ENCODE data around the gene SUB1. TPM values are rescaled to one million over a fixed set of nuclear protein-coding genes. Genes with fewer than 3 reads are reported as not detected.

Gene SUB1
- total RNA-seq, 3 donors from 2014 or later, result 152 to 230 (median 201) TPM

DNA sequence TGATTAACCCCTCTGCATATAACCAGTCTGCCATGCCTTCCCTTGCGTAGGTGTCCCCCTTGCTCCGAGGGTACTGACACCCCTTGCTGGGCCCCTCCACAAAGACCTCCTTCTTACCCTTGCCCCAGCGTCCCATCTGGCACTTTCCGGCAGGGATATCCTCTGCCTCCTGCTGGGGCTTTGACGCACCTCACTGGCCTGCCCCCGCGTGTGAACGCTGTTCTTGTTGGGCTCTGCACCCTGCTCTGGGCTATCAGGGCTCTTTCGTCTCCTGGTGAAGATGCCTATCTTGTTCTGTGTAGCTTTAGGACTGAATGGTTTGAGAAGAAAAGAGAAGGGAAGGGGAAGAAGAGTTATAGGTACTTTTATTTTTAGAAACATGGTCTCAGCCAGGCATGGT is 53.0 kb downstream of the SUB1 start:
- no peaks in the 10 kb centered on the region for H3K9me3 ChIP-seq
- no peak for DNase-seq (ENCODE audit: low spot score in 2 of 2)
- TF ChIP-seq POLR2A (IDR thresholded peaks at IDR 0.05) (no peak), POLR2AphosphoS5 (IDR thresholded peaks at IDR 0.05) (no peak)
- no peaks in the 10 kb centered on the region for H3K27me3 ChIP-seq
- H3K36me3 ChIP-seq, result no peaks in the 10 kb centered on the region
- no peak overlapping the region for H3K4me3 ChIP-seq
- no peaks in the 10 kb centered on the region for H3K4me1 ChIP-seq
- intact Hi-C loops (cut with DNase I; ENCODE audit: low total_unique reads), result no loop called here
- no peak overlapping the region for H3K27ac ChIP-seq

DNA sequence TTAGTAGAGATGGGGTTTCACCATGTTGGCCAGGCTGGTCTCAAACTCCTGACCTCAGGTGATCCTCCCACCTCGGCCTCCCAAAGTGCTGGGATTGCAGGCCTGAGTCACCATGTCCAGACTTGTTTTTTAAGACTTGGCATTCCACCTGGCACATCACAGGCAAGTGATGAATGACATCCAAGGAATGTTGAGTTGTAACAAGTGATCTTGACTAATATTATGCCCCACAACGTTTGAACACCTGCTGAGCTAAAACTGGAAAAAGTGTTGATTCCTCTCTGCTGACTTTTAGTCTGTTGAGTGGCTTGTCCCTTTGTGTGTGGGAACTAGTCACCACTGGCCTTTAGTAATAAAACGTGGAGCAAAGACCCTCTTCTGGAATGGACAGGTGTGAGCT is 54.6 kb downstream of the SUB1 start:
- Histone ChIP-seq H3K27me3 (no peaks in the 10 kb centered on the region), H3K4me1 (no peaks in the 10 kb centered on the region), H3K27ac (no peak overlapping the region), H3K4me3 (no peak overlapping the region), H3K9me3 (no peaks in the 10 kb centered on the region), H3K36me3 (no peaks in the 10 kb centered on the region)
- intact Hi-C loops (cut with DNase I; ENCODE audit: low total_unique reads), result no loop called here
- TF ChIP-seq POLR2A (IDR thresholded peaks at IDR 0.05), result no peak
- TF ChIP-seq POLR2AphosphoS5 (IDR thresholded peaks at IDR 0.05), result no peak
- TF ChIP-seq, protein P1, sequence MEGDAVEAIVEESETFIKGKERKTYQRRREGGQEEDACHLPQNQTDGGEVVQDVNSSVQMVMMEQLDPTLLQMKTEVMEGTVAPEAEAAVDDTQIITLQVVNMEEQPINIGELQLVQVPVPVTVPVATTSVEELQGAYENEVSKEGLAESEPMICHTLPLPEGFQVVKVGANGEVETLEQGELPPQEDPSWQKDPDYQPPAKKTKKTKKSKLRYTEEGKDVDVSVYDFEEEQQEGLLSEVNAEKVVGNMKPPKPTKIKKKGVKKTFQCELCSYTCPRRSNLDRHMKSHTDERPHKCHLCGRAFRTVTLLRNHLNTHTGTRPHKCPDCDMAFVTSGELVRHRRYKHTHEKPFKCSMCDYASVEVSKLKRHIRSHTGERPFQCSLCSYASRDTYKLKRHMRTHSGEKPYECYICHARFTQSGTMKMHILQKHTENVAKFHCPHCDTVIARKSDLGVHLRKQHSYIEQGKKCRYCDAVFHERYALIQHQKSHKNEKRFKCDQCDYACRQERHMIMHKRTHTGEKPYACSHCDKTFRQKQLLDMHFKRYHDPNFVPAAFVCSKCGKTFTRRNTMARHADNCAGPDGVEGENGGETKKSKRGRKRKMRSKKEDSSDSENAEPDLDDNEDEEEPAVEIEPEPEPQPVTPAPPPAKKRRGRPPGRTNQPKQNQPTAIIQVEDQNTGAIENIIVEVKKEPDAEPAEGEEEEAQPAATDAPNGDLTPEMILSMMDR (IDR thresholded peaks at IDR 0.05), result no peak
- DNase-seq (ENCODE audit: low spot score in 2 of 2), result no peak

GRCh38 chr5:32642276-32643002 is 57.1 kb downstream of the SUB1 start:
- no peak for DNase-seq (ENCODE audit: low spot score in 2 of 2)
- no peaks in the 10 kb centered on the region for H3K4me1 ChIP-seq
- H3K27me3 ChIP-seq, result no peaks in the 10 kb centered on the region
- no peak overlapping the region for H3K4me3 ChIP-seq
- intact Hi-C loops (cut with DNase I; ENCODE audit: low total_unique reads), result no loop called here
- no peak for TF ChIP-seq POLR2A (IDR thresholded peaks at IDR 0.05)
- H3K9me3 ChIP-seq, result no peaks in the 10 kb centered on the region
- no peak overlapping the region for H3K27ac ChIP-seq
- no peaks in the 10 kb centered on the region for H3K36me3 ChIP-seq

- DNase-seq (ENCODE audit: low spot score in 2 of 2), result no peak
- no peaks in the 10 kb centered on the region for H3K27me3 ChIP-seq
- H3K4me3 ChIP-seq, result no peak overlapping the region
- no peaks in the 10 kb centered on the region for H3K4me1 ChIP-seq
- no peaks in the 10 kb centered on the region for H3K9me3 ChIP-seq
- intact Hi-C loops (cut with DNase I; ENCODE audit: low total_unique reads), result no loop called here
- TF ChIP-seq, protein P1 (IDR thresholded peaks at IDR 0.05), result no peak
- TF ChIP-seq POLR2AphosphoS5 (IDR thresholded peaks at IDR 0.05) (no peak), POLR2A (IDR thresholded peaks at IDR 0.05) (no peak)
- no peak overlapping the region for H3K27ac ChIP-seq
- no peaks in the 10 kb centered on the region for H3K36me3 ChIP-seq
Measured at GRCh38 chr5:32645246-32645645, 59.9 kb downstream of the SUB1 start.

DNA sequence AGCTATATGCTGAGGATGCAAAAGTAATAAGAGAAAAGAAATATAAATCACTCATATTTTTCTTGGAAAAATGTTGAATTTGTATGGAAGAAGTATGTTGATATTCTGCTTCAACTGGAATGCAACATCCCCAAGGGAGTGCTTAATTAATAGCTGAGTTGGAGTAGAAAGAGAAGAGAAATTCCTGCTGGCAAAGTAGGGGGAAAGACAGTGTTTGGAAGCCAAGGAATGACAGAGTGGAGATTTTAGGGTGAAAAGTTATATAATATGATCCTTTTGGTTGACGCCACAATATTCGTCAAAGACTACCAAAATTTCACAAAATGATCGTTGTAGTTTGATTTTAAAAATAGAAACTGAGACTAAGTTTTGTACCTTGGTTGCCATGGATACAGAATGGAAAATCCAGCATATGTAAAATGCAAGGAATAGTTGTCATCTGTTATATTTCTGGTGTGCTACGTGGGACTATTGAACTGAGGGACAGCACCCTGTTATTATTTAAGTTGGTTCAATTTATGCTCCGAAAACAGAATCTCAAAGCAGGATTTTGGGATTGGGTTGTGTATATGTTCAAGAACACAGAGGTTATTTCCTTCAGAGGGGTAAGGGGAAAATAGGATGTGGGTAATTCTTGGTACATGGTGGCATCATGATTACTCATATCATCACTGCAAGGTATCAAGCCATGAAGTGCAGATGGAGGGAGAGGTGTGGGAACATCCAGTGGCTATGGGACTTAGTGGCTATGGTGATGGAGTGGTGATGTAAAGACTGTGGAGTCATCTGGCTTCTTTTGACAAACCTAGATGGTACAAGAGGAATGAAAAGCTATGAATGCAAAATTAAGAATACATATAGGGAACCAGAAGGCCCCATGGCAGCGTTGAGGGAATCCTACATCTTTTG is 61.0 kb downstream of the SUB1 start:
- no peaks in the 10 kb centered on the region for H3K36me3 ChIP-seq
- intact Hi-C loops (cut with DNase I; ENCODE audit: low total_unique reads), result no loop called here
- no peak for DNase-seq (ENCODE audit: low spot score in 2 of 2)
- H3K4me3 ChIP-seq, result no peak overlapping the region
- H3K4me1 ChIP-seq, result no peaks in the 10 kb centered on the region
- H3K27me3 ChIP-seq, result no peaks in the 10 kb centered on the region
- no peaks in the 10 kb centered on the region for H3K9me3 ChIP-seq
- H3K27ac ChIP-seq, result no peak overlapping the region
- TF ChIP-seq POLR2AphosphoS5 (IDR thresholded peaks at IDR 0.05) (no peak), POLR2A (IDR thresholded peaks at IDR 0.05) (no peak)

- Histone ChIP-seq H3K36me3 (no peaks in the 10 kb centered on the region), H3K27me3 (no peaks in the 10 kb centered on the region), H3K4me3 (no peak overlapping the region), H3K27ac (no peak overlapping the region), H3K9me3 (peaks cover 0 to 11% of the 10 kb centered on the region in 2 donors), H3K4me1 (no peaks in the 10 kb centered on the region)
- intact Hi-C loops (cut with DNase I; ENCODE audit: low total_unique reads), result no loop called here
- TF ChIP-seq, protein P1 (IDR thresholded peaks at IDR 0.05), result no peak
- TF ChIP-seq POLR2AphosphoS5 (IDR thresholded peaks at IDR 0.05), result no peak
- TF ChIP-seq POLR2A (IDR thresholded peaks at IDR 0.05), result no peak
- no peak for DNase-seq (ENCODE audit: low spot score in 2 of 2)
Measured at GRCh38 chr5:32651088-32651487, 65.7 kb downstream of the SUB1 start.
